Smooth muscle cell (in vitro differentiated cells): ENCODE results near the gene CYSTM1. TPM values are rescaled to one million over a fixed set of nuclear protein-coding genes. Genes with fewer than 3 reads are reported as not detected.

Experiments
- DNase-seq: peaks from one replicate; lab custom pipeline; 2025; ENCODE audit not compliant: unreplicated experiment; lab: John Stamatoyannopoulos, UW
- H2AFZ ChIP-seq: fragments of 200-600 bp; sonication (generic); 2 replicates; pipeline ENCODE4 v1.6.0; 2016; ENCODE audit warnings: antibody characterized with exemption, low read depth, mild to moderate bottlenecking
- H3F3A ChIP-seq: fragments of 200-600 bp; sonication (generic); 2 replicates; pipeline ENCODE4 v1.6.0; 2017; ENCODE audit warnings: antibody characterized with exemption, low read depth
- H3K27ac ChIP-seq: fragments of 200-600 bp; sonication (generic); 2 replicates; pipeline ENCODE4 v1.5.1; 2016; ENCODE audit warnings: low read depth, mild to moderate bottlenecking
- H3K27me3 ChIP-seq: fragments of 200-600 bp; sonication (generic); 2 replicates; pipeline ENCODE4 v1.6.1; 2016; ENCODE audit warnings: low read depth, mild to moderate bottlenecking
- H3K36me3 ChIP-seq: fragments of 200-600 bp; sonication (generic); 2 replicates; pipeline ENCODE4 v1.5.1; 2016; ENCODE audit warnings: low read depth
- H3K4me1 ChIP-seq: fragments of 200-600 bp; sonication (generic); 2 replicates; pipeline ENCODE4 v1.5.1; 2016; ENCODE audit warnings: low read depth
- H3K4me2 ChIP-seq: fragments of 200-600 bp; sonication (generic); 2 replicates; pipeline ENCODE4 v1.6.0; 2016; ENCODE audit warnings: mild to moderate bottlenecking
- H3K4me3 ChIP-seq: fragments of 200-600 bp; sonication (generic); 2 replicates; pipeline ENCODE4 v1.5.1; 2016; ENCODE audit warnings: mild to moderate bottlenecking
- H3K79me2 ChIP-seq: fragments of 200-600 bp; sonication (generic); 2 replicates; pipeline ENCODE4 v1.6.0; 2016; ENCODE audit warnings: low read depth, mild to moderate bottlenecking
- H3K9ac ChIP-seq: fragments of 200-600 bp; sonication (generic); 2 replicates; pipeline ENCODE4 v1.6.0; 2016; ENCODE audit warnings: low read depth
- H3K9me3 ChIP-seq: fragments of 200-600 bp; sonication (generic); replicated peaks from 2 replicates; pipeline ENCODE4 v1.5.1; 2016; ENCODE audit warnings: low read depth
- H4K20me1 ChIP-seq: fragments of 200-600 bp; sonication (generic); 2 replicates; pipeline ENCODE4 v1.6.0; 2016; ENCODE audit warnings: low read depth
- WGBS: methylation state at CpG from one replicate; pipeline ENCODE4 v1.1.7; 2016; ENCODE audit warnings: low lambda C conversion rate; 5-methylcytosine and 5-hydroxymethylcytosine counted together
- polyA plus RNA-seq: library from polyadenylated mRNA; unstranded; fragments of >200 nt; fragmentation: Nextera tagmentation; extraction: Ambion mirVana; gene quantifications from 2 replicates; pipeline ENCODE4 v1.2.1, GENCODE V29; 2016
- total RNA-seq: library from RNA; depleted of rRNA; stranded (reverse); fragments of >200 nt; gene quantifications from 2 replicates; pipeline ENCODE4 v1.2.3, GENCODE V29; 2014
- TF ChIP-seq, protein P1 (sequence below): fragments of 200-600 bp; sonication (generic); IDR thresholded peaks from 2 replicates; pipeline ENCODE4 v1.5.1; 2017; ENCODE audit warnings: borderline replicate concordance, mild to moderate bottlenecking, antibody characterized with exemption; ENCODE audit not compliant: insufficient read depth, poor library complexity, severe bottlenecking

Gene CYSTM1
- total and polyA plus RNA-seq, 2 experiments from 2014 or later: 23.5 to 45.6 TPM

DNA sequence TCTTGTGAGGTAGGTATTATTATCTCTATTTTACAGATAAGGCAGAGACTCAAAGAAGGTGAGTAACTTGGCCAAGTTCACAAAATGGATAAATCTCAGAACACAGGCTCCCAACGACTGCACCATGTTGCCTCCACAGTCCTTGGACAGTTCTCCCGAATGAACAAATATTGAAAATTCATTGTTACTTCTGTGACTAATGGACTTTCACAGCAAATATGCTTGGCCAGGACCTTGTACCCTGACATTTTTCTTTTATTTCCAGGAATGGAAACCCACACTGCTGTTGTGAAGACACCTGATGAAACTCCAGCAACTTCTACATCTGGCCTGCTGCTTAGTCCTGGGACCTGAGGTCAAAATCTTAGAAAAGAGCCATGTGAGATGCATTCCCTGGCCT is 2.5 kb upstream of the CYSTM1 start:
- TF ChIP-seq, protein P1, sequence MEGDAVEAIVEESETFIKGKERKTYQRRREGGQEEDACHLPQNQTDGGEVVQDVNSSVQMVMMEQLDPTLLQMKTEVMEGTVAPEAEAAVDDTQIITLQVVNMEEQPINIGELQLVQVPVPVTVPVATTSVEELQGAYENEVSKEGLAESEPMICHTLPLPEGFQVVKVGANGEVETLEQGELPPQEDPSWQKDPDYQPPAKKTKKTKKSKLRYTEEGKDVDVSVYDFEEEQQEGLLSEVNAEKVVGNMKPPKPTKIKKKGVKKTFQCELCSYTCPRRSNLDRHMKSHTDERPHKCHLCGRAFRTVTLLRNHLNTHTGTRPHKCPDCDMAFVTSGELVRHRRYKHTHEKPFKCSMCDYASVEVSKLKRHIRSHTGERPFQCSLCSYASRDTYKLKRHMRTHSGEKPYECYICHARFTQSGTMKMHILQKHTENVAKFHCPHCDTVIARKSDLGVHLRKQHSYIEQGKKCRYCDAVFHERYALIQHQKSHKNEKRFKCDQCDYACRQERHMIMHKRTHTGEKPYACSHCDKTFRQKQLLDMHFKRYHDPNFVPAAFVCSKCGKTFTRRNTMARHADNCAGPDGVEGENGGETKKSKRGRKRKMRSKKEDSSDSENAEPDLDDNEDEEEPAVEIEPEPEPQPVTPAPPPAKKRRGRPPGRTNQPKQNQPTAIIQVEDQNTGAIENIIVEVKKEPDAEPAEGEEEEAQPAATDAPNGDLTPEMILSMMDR: no peak
- Histone ChIP-seq H3K27me3 (no peaks in the 10 kb centered on the region), H3K9ac (no peak overlapping the region), H3F3A (no peaks in the 10 kb centered on the region), H3K4me1 (peaks cover 6% of the 10 kb centered on the region), H2AFZ (no peak overlapping the region), H3K9me3 (no peaks in the 10 kb centered on the region), H3K36me3 (no peaks in the 10 kb centered on the region), H3K27ac (no peak overlapping the region), H3K4me2 (no peak overlapping the region), H3K79me2 (no peaks in the 10 kb centered on the region), H4K20me1 (no peaks in the 10 kb centered on the region), H3K4me3 (no peak overlapping the region)
- DNase-seq: no peak
- WGBS: 93% methylated on average over 2 of the region's 2 CpGs

DNA sequence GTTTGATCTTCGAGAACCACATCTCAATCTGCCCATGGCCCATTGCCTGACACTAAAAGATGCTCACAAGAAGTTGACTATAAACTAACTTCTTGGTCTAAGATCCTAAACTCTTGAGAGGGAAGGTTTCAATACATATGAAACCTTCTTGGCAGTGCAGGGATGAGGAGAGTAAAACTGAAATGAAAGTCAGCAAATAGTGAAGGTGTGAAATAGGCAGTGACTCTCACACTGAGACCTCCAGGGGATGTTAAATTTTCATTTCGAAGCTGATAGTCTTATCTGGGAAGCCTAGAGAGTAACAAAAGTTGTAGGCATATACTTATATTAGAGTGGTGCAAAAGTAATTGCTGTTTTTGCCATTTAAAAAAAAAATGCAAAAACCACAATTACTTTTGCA is 974 bp upstream of the CYSTM1 start:
- H3K9ac ChIP-seq: no peak overlapping the region
- H2AFZ ChIP-seq: no peak overlapping the region
- peak overlapping the region; percentile 79 for H3K4me3 ChIP-seq
- peaks cover 6% of the 10 kb centered on the region for H3K4me1 ChIP-seq
- H3F3A ChIP-seq: no peaks in the 10 kb centered on the region
- H3K27ac ChIP-seq: no peak overlapping the region
- DNase-seq: no peak
- TF ChIP-seq, protein P1: no peak
- peak overlapping the region; percentile 98 for H3K4me2 ChIP-seq
- WGBS: 96% methylated on average over 2 of the region's 2 CpGs
- H3K9me3 ChIP-seq: no peaks in the 10 kb centered on the region
- H4K20me1 ChIP-seq: no peaks in the 10 kb centered on the region
- H3K36me3 ChIP-seq: no peaks in the 10 kb centered on the region
- no peaks in the 10 kb centered on the region for H3K79me2 ChIP-seq
- no peaks in the 10 kb centered on the region for H3K27me3 ChIP-seq

- Histone ChIP-seq H3K9me3 (no peaks in the 10 kb centered on the region), H3K36me3 (no peaks in the 10 kb centered on the region), H2AFZ (peak overlapping the region; percentile 89), H3F3A (no peaks in the 10 kb centered on the region), H3K4me2 (peak overlapping the region; percentile 98), H3K4me3 (peak overlapping the region; percentile 79), H3K4me1 (peaks cover 6% of the 10 kb centered on the region), H4K20me1 (no peaks in the 10 kb centered on the region), H3K27ac (peak overlapping the region; percentile 89), H3K9ac (peak overlapping the region; percentile 95), H3K27me3 (no peaks in the 10 kb centered on the region), H3K79me2 (no peaks in the 10 kb centered on the region)
- TF ChIP-seq, protein P1: peak; percentile 5
- DNase-seq: peak; percentile 67
- WGBS: under 1% methylated on average over 53 of the region's 58 CpGs
Observed at GRCh38 chr5:140175367-140176030, 511 bp downstream of the CYSTM1 start.

- Histone ChIP-seq H2AFZ (peak overlapping the region; percentile 89), H3K27ac (peak overlapping the region; percentile 89), H3K27me3 (no peaks in the 10 kb centered on the region), H4K20me1 (no peaks in the 10 kb centered on the region), H3K9ac (peak overlapping the region; percentile 95), H3K79me2 (no peaks in the 10 kb centered on the region), H3K9me3 (no peaks in the 10 kb centered on the region), H3K36me3 (no peaks in the 10 kb centered on the region), H3K4me1 (peaks cover 6% of the 10 kb centered on the region), H3K4me3 (peak overlapping the region; percentile 79), H3F3A (no peaks in the 10 kb centered on the region), H3K4me2 (peak overlapping the region; percentile 98)
- no peak for DNase-seq
- WGBS: 2% methylated on average over 4 of the region's 4 CpGs
- TF ChIP-seq, protein P1: no peak
Observed at GRCh38 chr5:140176031-140176387, 1.0 kb downstream of the CYSTM1 start.
